Activated CD4-positive, alpha-beta memory T cell treated with anti-CD3 and anti-CD28 coated beads, Interleukin-2, amount 10 ng/mL, durations not matched to agents 7 days and 5 days (primary cell): ENCODE results near the gene SLC22A17. TPM values are rescaled to one million over a fixed set of nuclear protein-coding genes. Genes with fewer than 3 reads are reported as not detected.

ENCODE experiments used
- CTCF ChIA-PET: fragments of 350-600 bp; sonication (Branson Sonifier 250); formaldehyde crosslinking; loops from one replicate; lab custom pipeline; 2021; ENCODE audit warnings: antibody characterized with exemption, inconsistent platforms; lab: Charles Lee
- POLR2A ChIA-PET: fragments of 350-600 bp; sonication (Branson Sonifier 250); formaldehyde crosslinking; loops from one replicate; lab custom pipeline; 2021; ENCODE audit warnings: antibody characterized with exemption; lab: Charles Lee
- DNase-seq: peaks from one replicate; pipeline ENCODE4 v3.0.0-alpha.2; 2020
- H3K27ac Mint-ChIP-seq: one replicate; pipeline ENCODE4 v1.8.0; 2021; ENCODE audit warnings: mild to moderate bottlenecking, mixed read lengths
- H3K27me3 Mint-ChIP-seq: one replicate; pipeline ENCODE4 v1.8.0; 2021; ENCODE audit warnings: mixed read lengths
- H3K36me3 Mint-ChIP-seq: one replicate; pipeline ENCODE4 v1.8.0; 2021; ENCODE audit warnings: low read depth, mixed read lengths
- H3K4me1 Mint-ChIP-seq: one replicate; pipeline ENCODE4 v1.8.0; 2021; ENCODE audit warnings: mixed read lengths
- H3K4me3 Mint-ChIP-seq: one replicate; pipeline ENCODE4 v1.8.0; 2021; ENCODE audit warnings: mild to moderate bottlenecking, mixed read lengths
- H3K9me3 Mint-ChIP-seq: one replicate; pipeline ENCODE4 v1.8.0; 2021; ENCODE audit warnings: mixed read lengths
- total RNA-seq, 2 experiments: library from RNA; stranded (reverse); gene quantifications; one replicate each; pipeline ENCODE4 v1.2.3, GENCODE V29; 2021

Gene SLC22A17
- total RNA-seq, 2 experiments from 2014 or later: 2.0 TPM

GRCh38 chr14:23302290-23303225 lies 50.1 kb downstream of the SLC22A17 start, which contains the start of gene PPP1R3E:
Gene PPP1R3E, minus strand, starts transcription at chr14:23302859. Its CDS starts 283 bp downstream, at chr14:23302576.
- no peaks in the 10 kb centered on the region for H3K9me3 Mint-ChIP-seq
- peaks cover 22% of the 10 kb centered on the region for H3K36me3 Mint-ChIP-seq
- ChIA-PET POLR2A (interaction anchor here (0.7 to 14.2 kb wide), 20 partner anchors 9 to 858 kb away, joined by 3 to 282 read pairs (median 4); partner anchors contain the start of genes ACIN1, C14orf119, HOMEZ and IRF9), CTCF (interaction anchor here (0.6 to 9.2 kb wide), 9 partner anchors 10 to 234 kb away, joined by 3 to 78 read pairs (median 5); partner anchors contain the start of genes HOMEZ and PABPN1)
- DNase-seq: peak; percentile 83
- H3K4me3 Mint-ChIP-seq: peak within 1 kb of the TSS; percentile 97
- H3K4me1 Mint-ChIP-seq: peaks cover 31% of the 10 kb centered on the region
- peak within 1 kb of the TSS; percentile 97 for H3K27ac Mint-ChIP-seq
- peaks cover 8% of the 10 kb centered on the region for H3K27me3 Mint-ChIP-seq

GRCh38 chr14:23301969-23302289 lies 50.8 kb downstream of the SLC22A17 start:
- ChIA-PET CTCF (interaction anchor here (0.6 to 9.2 kb wide), 8 partner anchors 9 to 206 kb away, joined by 3 to 78 read pairs (median 8); partner anchors contain the start of genes C14orf119, HOMEZ and PABPN1), POLR2A (interaction anchor here (0.8 to 14.2 kb wide), 20 partner anchors 9 to 859 kb away, joined by 3 to 282 read pairs (median 6); partner anchors contain the start of genes ACIN1, C14orf119, HOMEZ and IRF9)
- Mint-ChIP-seq H3K9me3 (no peaks in the 10 kb centered on the region), H3K27ac (peak overlapping the region; percentile 95), H3K4me3 (peak overlapping the region; percentile 88), H3K36me3 (peaks cover 28% of the 10 kb centered on the region), H3K4me1 (peaks cover 31% of the 10 kb centered on the region), H3K27me3 (peaks cover 8% of the 10 kb centered on the region)
- no peak for DNase-seq

GRCh38 chr14:23301288-23301968 lies 51.3 kb downstream of the SLC22A17 start:
- Mint-ChIP-seq H3K4me3 (peak overlapping the region; percentile 93), H3K27me3 (peaks cover 8% of the 10 kb centered on the region), H3K27ac (peak overlapping the region; percentile 95), H3K9me3 (no peaks in the 10 kb centered on the region), H3K36me3 (peaks cover 33% of the 10 kb centered on the region), H3K4me1 (peaks cover 31% of the 10 kb centered on the region)
- ChIA-PET POLR2A (interaction anchor here (0.8 to 14.2 kb wide), 21 partner anchors 9 to 859 kb away, joined by 3 to 282 read pairs (median 7); partner anchors contain the start of genes ACIN1, C14orf119, HOMEZ and IRF9), CTCF (interaction anchor here (0.6 to 9.2 kb wide), 15 partner anchors 9 to 233 kb away, joined by 3 to 78 read pairs (median 4); partner anchors contain the start of genes C14orf119, CEBPE, HOMEZ and PABPN1)
- DNase-seq: peak; percentile 98

- Mint-ChIP-seq H3K27me3 (peaks cover 2% of the 10 kb centered on the region), H3K9me3 (no peaks in the 10 kb centered on the region), H3K27ac (peak overlapping the region; percentile 92), H3K36me3 (peaks cover 33% of the 10 kb centered on the region), H3K4me3 (peak overlapping the region; percentile 93), H3K4me1 (peaks cover 26% of the 10 kb centered on the region)
- DNase-seq: peak; percentile 31
- POLR2A ChIA-PET: interaction anchor here (1.0 to 14.2 kb wide), 12 partner anchors 9 to 255 kb away, joined by 3 to 282 read pairs (median 9); partner anchors contain the start of genes HOMEZ and PABPN1
- CTCF ChIA-PET: interaction anchor here (0.6 to 9.2 kb wide), 13 partner anchors 8 to 232 kb away, joined by 3 to 78 read pairs (median 5); partner anchors contain the start of genes C14orf119, CEBPE, HOMEZ and PABPN1
Observed at GRCh38 chr14:23300687-23301223, 51.9 kb downstream of the SLC22A17 start.

- H3K4me1 Mint-ChIP-seq: peaks cover 30% of the 10 kb centered on the region
- no peaks in the 10 kb centered on the region for H3K9me3 Mint-ChIP-seq
- H3K27me3 Mint-ChIP-seq: peaks cover 2% of the 10 kb centered on the region
- ChIA-PET CTCF (interaction anchor here (0.7 to 9.2 kb wide), 11 partner anchors 13 to 232 kb away, joined by 3 to 78 read pairs (median 5); partner anchors contain the start of genes C14orf119, CEBPE, HOMEZ and PABPN1), POLR2A (interaction anchor here (1.0 to 14.2 kb wide), 9 partner anchors 8 to 255 kb away, joined by 3 to 282 read pairs (median 11); partner anchors contain the start of genes HOMEZ and PABPN1)
- DNase-seq: no peak
- H3K27ac Mint-ChIP-seq: peak overlapping the region; percentile 92
- peak overlapping the region; percentile 93 for H3K4me3 Mint-ChIP-seq
- H3K36me3 Mint-ChIP-seq: peaks cover 37% of the 10 kb centered on the region
Observed at GRCh38 chr14:23299986-23300686, 52.6 kb downstream of the SLC22A17 start.

GRCh38 chr14:23299211-23299957 lies 53.3 kb downstream of the SLC22A17 start:
- POLR2A ChIA-PET: interaction anchor here (0.7 to 14.2 kb wide), 3 partner anchors 13 to 205 kb away, joined by 3 to 282 read pairs (median 62); partner anchors contain the start of genes ACIN1, C14orf119, HOMEZ and PABPN1
- Mint-ChIP-seq H3K27ac (no peak overlapping the region), H3K4me3 (peak overlapping the region; percentile 15)

GRCh38 chr14:23297611-23298277 lies 54.9 kb downstream of the SLC22A17 start:
- Mint-ChIP-seq H3K4me1 (peaks cover 30% of the 10 kb centered on the region), H3K4me3 (no peak overlapping the region)

More at GRCh38 chr14:23299211-23299957, 53.3 kb downstream of the SLC22A17 start:
- Mint-ChIP-seq H3K27me3 (peaks cover 2% of the 10 kb centered on the region), H3K4me1 (peaks cover 35% of the 10 kb centered on the region), H3K9me3 (no peaks in the 10 kb centered on the region), H3K36me3 (peaks cover 37% of the 10 kb centered on the region)
- DNase-seq: no peak
- CTCF ChIA-PET: interaction anchor here (0.7 to 9.2 kb wide), 4 partner anchors 12 to 179 kb away, joined by 3 to 78 read pairs (median 22); partner anchors contain the start of genes HOMEZ and PABPN1

GRCh38 chr14:23297096-23297495 lies 55.6 kb downstream of the SLC22A17 start:
- no peaks in the 10 kb centered on the region for H3K27me3 Mint-ChIP-seq
- ChIA-PET POLR2A (interaction anchor here (1.3 to 1.7 kb wide), 2 partner anchors 11 to 25 kb away, joined by 5 read pairs; partner anchors contain the start of genes HOMEZ and PABPN1), CTCF (interaction anchor here (1.8 to 9.2 kb wide), 3 partner anchors 10 to 30 kb away, joined by 4 to 78 read pairs (median 36); partner anchors contain the start of genes HOMEZ and PABPN1)
- no peak overlapping the region for H3K27ac Mint-ChIP-seq
- peaks cover 27% of the 10 kb centered on the region for H3K4me1 Mint-ChIP-seq
- no peak for DNase-seq
- no peak overlapping the region for H3K4me3 Mint-ChIP-seq
- peaks cover 34% of the 10 kb centered on the region for H3K36me3 Mint-ChIP-seq
- H3K9me3 Mint-ChIP-seq: no peaks in the 10 kb centered on the region

More at GRCh38 chr14:23297611-23298277, 54.9 kb downstream of the SLC22A17 start:
- Mint-ChIP-seq H3K9me3 (no peaks in the 10 kb centered on the region), H3K27me3 (no peaks in the 10 kb centered on the region), H3K36me3 (peaks cover 37% of the 10 kb centered on the region), H3K27ac (peak overlapping the region; percentile 21)
- ChIA-PET CTCF (interaction anchor here (5.8 to 9.2 kb wide), 2 partner anchors 10 to 24 kb away, joined by 36 to 78 read pairs; partner anchors contain the start of genes HOMEZ and PABPN1), POLR2A (interaction anchor here (1.3 to 6.0 kb wide), 2 partner anchors 12 to 24 kb away, joined by 5 to 62 read pairs; partner anchors contain the start of genes HOMEZ and PABPN1)
- DNase-seq: no peak
